HepG2 (cell line): Measurements from ENCODE around the gene CDH13.

ENCODE experiments used
- ATF3 ChIP-seq: sonication (generic); formaldehyde crosslinking; IDR thresholded peaks from 2 replicates; pipeline ENCODE4 v1.4.0; 2020; ENCODE audit warnings: missing genetic modification reagents
- ELF4 ChIP-seq: sonication (generic); formaldehyde crosslinking; IDR thresholded peaks from 2 replicates; pipeline ENCODE4 v1.5.0; 2020; ENCODE audit warnings: missing genetic modification reagents, mild to moderate bottlenecking, moderate library complexity, borderline replicate concordance
- MAFG ChIP-seq: sonication (generic); formaldehyde crosslinking; IDR thresholded peaks from 2 replicates; pipeline ENCODE4 v1.5.1; 2020; ENCODE audit warnings: mild to moderate bottlenecking, missing genetic modification reagents
- MTF1 ChIP-seq: sonication (generic); formaldehyde crosslinking; IDR thresholded peaks from 2 replicates; pipeline ENCODE4 v1.5.0; 2020; ENCODE audit warnings: missing genetic modification reagents
- SP2 ChIP-seq: sonication (generic); formaldehyde crosslinking; IDR thresholded peaks from 2 replicates; pipeline ENCODE4 v1.5.1; 2020; ENCODE audit warnings: mild to moderate bottlenecking, missing genetic modification reagents

GRCh38 chr16:83187405-83187804 is 560.6 kb downstream of the CDH13 start:
- TF ChIP-seq MAFG (no peak), SP2 (no peak), MTF1 (CRISPR knock-in tag) (no peak), ELF4 (CRISPR knock-in tag) (no peak), ATF3 (CRISPR knock-in tag) (no peak)
